HUES48 (cell line): Measurements from ENCODE around the gene PTPRD.
"Not testable (repeated sequence)": the region's sequence is repeated elsewhere in the genome, so short reads cannot be mapped to it uniquely, and the experiment has no call there.

ENCODE experiments used
- H3K27ac ChIP-seq: one replicate; pipeline ENCODE4 v1.7.0; 2013; ENCODE audit warnings: low read depth, low read length, inconsistent platforms
- H3K27me3 ChIP-seq: 2 replicates; pipeline ENCODE4 v1.6.1; 2013; ENCODE audit warnings: mild to moderate bottlenecking, low read length; ENCODE audit not compliant: control insufficient read depth, insufficient read depth
- H3K36me3 ChIP-seq: 2 replicates; pipeline ENCODE4 v1.6.1; 2013; ENCODE audit warnings: low read length; ENCODE audit not compliant: control insufficient read depth, insufficient read depth
- H3K4me1 ChIP-seq: 2 replicates; pipeline ENCODE4 v1.6.1; 2013; ENCODE audit warnings: mild to moderate bottlenecking, low read length; ENCODE audit not compliant: control insufficient read depth, insufficient read depth
- H3K4me3 ChIP-seq: 2 replicates; pipeline ENCODE4 v1.5.1; 2013; ENCODE audit warnings: mild to moderate bottlenecking, low read depth, low read length
- H3K9ac ChIP-seq: 2 replicates; pipeline ENCODE4 v1.6.1; 2013; ENCODE audit warnings: mild to moderate bottlenecking, low read depth, low read length, moderate library complexity
- H3K9me3 ChIP-seq: 2 replicates; pipeline ENCODE4 v1.6.1; 2013; ENCODE audit warnings: low read length; ENCODE audit not compliant: control insufficient read depth, insufficient read depth

PTPRD gene

DNA sequence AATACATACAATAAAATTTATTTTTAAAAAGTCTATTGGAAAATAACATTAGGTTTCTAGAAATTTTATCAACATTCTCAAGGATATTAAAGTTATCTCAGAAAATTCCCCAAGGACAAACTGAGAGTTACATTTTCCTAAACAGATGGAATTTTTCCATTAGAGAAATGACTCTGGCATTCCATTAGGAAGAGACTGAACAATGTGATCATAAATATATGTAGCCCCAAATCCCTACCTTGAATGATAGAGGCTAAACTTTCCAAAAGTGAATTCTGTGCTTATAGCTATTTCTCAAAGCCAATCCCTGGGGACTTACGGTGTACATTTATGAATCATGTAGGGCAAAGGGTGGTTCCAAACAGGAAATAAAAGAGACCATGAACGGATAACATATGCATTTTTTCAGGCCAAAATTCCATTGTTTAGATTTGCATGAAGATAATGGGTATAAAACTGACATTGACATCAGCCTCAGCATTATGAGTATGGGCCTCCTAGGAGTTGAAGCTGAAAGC, 1632.2 kb downstream of the PTPRD start:
- Histone ChIP-seq H3K27ac (no peak overlapping the region), H3K4me1 (no peaks in the 10 kb centered on the region), H3K36me3 (no peaks in the 10 kb centered on the region), H3K4me3 (no peak overlapping the region), H3K9ac (no peak overlapping the region), H3K9me3 (no peaks in the 10 kb centered on the region), H3K27me3 (no peaks in the 10 kb centered on the region)

DNA sequence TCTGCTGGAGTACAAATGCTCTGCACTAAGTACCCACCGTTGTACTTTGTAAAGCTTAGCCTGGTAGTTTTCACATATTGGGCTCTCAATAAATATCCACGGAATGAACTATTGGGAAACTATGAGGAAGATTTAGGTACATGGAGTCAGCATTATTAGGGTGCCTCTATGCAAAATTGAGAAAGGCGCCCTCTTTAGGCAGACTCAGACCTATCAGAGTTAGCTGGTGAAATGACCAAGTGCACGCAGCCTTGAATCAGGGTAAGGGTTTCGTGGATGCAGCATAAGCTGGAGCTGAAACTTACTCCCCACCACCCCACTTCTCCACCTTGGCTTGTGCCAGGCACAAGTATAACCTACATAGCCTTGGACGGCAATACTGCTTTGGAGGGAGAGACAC, 1634.5 kb downstream of the PTPRD start:
- no peak overlapping the region for H3K9ac ChIP-seq
- H3K27me3 ChIP-seq, result no peaks in the 10 kb centered on the region
- no peak overlapping the region for H3K27ac ChIP-seq
- H3K36me3 ChIP-seq, result no peaks in the 10 kb centered on the region
- no peaks in the 10 kb centered on the region for H3K4me1 ChIP-seq
- H3K4me3 ChIP-seq, result no peak overlapping the region
- H3K9me3 ChIP-seq, result no peaks in the 10 kb centered on the region

GRCh38 chr9:8968350-8968749, 1644.5 kb downstream of the PTPRD start:
- H3K4me1 ChIP-seq, H3K27me3 ChIP-seq, H3K36me3 ChIP-seq, H3K27ac ChIP-seq, H3K9ac ChIP-seq, H3K9me3 ChIP-seq, H3K4me3 ChIP-seq: not testable (repeated sequence)

- Histone ChIP-seq H3K9me3 (no peaks in the 10 kb centered on the region), H3K4me1 (no peaks in the 10 kb centered on the region), H3K9ac (no peak overlapping the region), H3K27ac (no peak overlapping the region), H3K4me3 (no peak overlapping the region), H3K27me3 (no peaks in the 10 kb centered on the region), H3K36me3 (no peaks in the 10 kb centered on the region)
Observed at GRCh38 chr9:8963885-8964284, 1648.9 kb downstream of the PTPRD start.

GRCh38 chr9:8962084-8962483, 1650.7 kb downstream of the PTPRD start:
- no peak overlapping the region for H3K4me3 ChIP-seq
- no peaks in the 10 kb centered on the region for H3K36me3 ChIP-seq
- no peaks in the 10 kb centered on the region for H3K27me3 ChIP-seq
- no peak overlapping the region for H3K27ac ChIP-seq
- no peaks in the 10 kb centered on the region for H3K4me1 ChIP-seq
- H3K9ac ChIP-seq, result no peak overlapping the region
- no peaks in the 10 kb centered on the region for H3K9me3 ChIP-seq

DNA sequence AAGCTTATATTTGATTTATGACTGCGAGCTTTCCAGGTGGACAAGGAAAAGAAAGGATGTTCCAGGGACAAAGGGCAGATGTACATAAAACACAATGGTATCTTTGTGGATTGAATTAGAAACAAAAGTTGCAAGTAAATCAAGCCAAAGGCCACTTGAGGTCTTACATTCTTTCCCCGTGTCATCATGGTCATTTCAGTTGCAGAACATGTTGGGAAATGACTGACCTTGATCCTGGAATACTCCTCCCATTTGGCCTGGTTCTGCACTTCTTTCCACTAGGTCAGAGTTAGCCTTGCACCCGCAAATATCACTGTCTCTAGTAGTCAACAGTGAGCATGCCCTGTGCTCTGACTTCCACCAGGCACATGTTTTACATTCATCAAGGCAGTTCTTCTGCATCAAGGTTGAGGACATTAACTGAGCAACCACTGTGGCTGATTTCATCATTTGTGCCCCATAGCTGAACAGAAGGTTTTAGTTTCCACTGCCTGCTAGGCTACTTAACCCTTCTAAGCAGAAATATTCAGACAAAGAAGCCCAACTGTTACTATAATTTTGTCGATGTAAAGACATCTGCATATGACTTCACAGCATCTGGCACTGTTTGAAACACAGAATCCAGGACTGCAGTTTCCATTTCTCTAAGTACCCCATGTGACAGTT, 1651.5 kb downstream of the PTPRD start:
- Histone ChIP-seq H3K4me3 (no peak overlapping the region), H3K4me1 (peaks cover 4% of the 10 kb centered on the region; the same call in 1 of the 2 replicates), H3K9me3 (no peaks in the 10 kb centered on the region), H3K36me3 (no peaks in the 10 kb centered on the region), H3K9ac (no peak overlapping the region), H3K27ac (no peak overlapping the region), H3K27me3 (no peaks in the 10 kb centered on the region)

GRCh38 chr9:8960254-8960653, 1652.5 kb downstream of the PTPRD start:
- Histone ChIP-seq H3K9me3 (no peaks in the 10 kb centered on the region), H3K27me3 (no peaks in the 10 kb centered on the region), H3K4me1 (peaks cover 13% of the 10 kb centered on the region), H3K4me3 (no peak overlapping the region), H3K9ac (no peak overlapping the region), H3K27ac (no peak overlapping the region), H3K36me3 (no peaks in the 10 kb centered on the region)

DNA sequence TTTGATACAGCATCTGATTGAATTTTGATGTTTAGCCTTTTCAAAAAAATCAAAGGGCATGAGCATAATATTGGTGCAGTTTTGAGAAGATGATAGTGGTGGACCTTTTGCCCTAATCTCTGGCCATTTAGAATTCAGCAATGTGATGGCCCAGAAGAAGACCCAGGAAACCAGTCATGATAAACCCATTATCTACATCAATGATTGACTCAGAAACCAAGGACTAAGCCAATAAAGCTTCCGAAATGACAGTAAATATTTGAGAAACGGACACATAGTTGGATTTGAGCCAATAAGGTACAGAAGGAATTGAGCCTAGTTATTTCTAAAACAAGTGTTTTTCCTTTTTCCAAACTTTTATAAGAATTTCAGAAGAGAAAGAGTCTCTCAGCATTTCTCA, 1654.4 kb downstream of the PTPRD start:
- no peak overlapping the region for H3K9ac ChIP-seq
- peaks cover 16% of the 10 kb centered on the region for H3K4me1 ChIP-seq
- H3K27ac ChIP-seq, result no peak overlapping the region

DNA sequence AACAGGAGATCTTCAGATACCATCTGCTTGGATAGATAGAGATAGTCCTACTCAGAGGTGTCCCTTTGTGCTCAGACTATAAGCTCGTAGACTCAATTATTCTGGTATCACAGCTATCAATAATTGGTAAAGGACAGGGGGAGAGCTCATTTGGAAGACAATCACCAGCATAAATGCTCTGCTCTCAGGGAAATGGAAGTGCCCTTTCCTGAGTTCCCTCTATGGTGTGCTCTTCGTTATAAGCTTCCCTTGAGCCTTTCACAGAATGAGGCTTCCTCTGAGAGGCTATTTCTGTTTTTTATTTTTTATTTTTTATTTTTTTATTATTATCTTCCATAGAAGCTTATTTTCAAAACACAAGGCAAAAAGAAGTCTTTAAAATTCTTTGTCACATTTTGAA, 1657.5 kb downstream of the PTPRD start:
- no peak overlapping the region for H3K27ac ChIP-seq

More for the DNA sequence above, 1654.4 kb downstream of the PTPRD start:
- Histone ChIP-seq H3K4me3 (no peak overlapping the region), H3K27me3 (no peaks in the 10 kb centered on the region), H3K9me3 (no peaks in the 10 kb centered on the region), H3K36me3 (no peaks in the 10 kb centered on the region)

DNA sequence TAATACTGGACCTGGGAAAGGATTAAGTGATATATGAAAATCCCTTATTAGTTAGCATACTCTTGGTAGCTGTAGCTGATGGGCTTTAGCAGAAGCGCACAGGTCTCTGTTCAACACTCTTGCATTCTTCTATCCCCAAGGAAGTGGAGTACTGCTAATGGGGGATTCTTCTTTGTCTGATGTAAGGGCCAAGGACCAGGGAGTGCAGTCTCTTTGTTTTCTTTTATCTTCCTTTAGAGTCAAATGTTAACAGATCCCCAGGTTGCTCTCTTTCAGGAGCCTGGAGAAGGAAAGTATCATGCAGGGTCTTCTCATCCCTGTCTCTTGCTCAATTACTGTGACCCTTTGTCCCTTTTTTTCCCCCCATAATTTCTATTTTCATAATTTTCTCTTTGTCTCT, 1666.3 kb downstream of the PTPRD start:
- Histone ChIP-seq H3K9me3 (no peaks in the 10 kb centered on the region), H3K4me3 (no peak overlapping the region), H3K36me3 (no peaks in the 10 kb centered on the region), H3K27me3 (no peaks in the 10 kb centered on the region), H3K27ac (no peak overlapping the region), H3K4me1 (peaks cover 10% of the 10 kb centered on the region; the same call in 1 of the 2 replicates), H3K9ac (no peak overlapping the region)

More for the DNA sequence above, 1657.5 kb downstream of the PTPRD start:
- no peaks in the 10 kb centered on the region for H3K27me3 ChIP-seq
- no peaks in the 10 kb centered on the region for H3K9me3 ChIP-seq
- H3K36me3 ChIP-seq, result no peaks in the 10 kb centered on the region
- no peak overlapping the region for H3K4me3 ChIP-seq
- H3K4me1 ChIP-seq, result peaks cover 16% of the 10 kb centered on the region
- H3K9ac ChIP-seq, result no peak overlapping the region; the same call in 1 of the 2 replicates

DNA sequence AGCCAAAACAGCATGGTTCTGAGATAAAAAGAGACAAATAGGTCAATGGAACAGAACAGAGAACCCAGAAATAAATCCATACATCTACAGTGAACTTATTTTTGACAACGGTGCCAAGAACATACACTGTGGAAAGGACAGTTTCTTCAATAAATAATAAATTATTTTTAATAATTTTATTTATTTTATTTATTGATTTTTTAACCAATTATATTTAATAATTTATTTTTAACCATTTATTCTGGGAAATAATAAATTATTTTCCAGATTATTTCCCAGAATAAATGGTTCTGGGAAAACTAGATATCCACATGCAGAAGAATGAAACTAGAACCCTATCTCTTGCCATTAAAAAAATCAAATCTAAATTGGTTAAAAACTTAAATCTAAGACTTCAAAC, 1669.4 kb downstream of the PTPRD start:
- Histone ChIP-seq H3K9me3 (no peaks in the 10 kb centered on the region), H3K36me3 (no peaks in the 10 kb centered on the region), H3K27me3 (no peaks in the 10 kb centered on the region)

More for the DNA sequence above, 1669.4 kb downstream of the PTPRD start:
- no peaks in the 10 kb centered on the region for H3K4me1 ChIP-seq
- no peak overlapping the region for H3K4me3 ChIP-seq
- H3K9ac ChIP-seq, result no peak overlapping the region
- no peak overlapping the region for H3K27ac ChIP-seq
